ENCODE results near the gene IFNA5.
A peak's percentile ranks its signal among the peaks of the same experiment; 100 is the strongest.

The IFNA5 gene

DNA sequence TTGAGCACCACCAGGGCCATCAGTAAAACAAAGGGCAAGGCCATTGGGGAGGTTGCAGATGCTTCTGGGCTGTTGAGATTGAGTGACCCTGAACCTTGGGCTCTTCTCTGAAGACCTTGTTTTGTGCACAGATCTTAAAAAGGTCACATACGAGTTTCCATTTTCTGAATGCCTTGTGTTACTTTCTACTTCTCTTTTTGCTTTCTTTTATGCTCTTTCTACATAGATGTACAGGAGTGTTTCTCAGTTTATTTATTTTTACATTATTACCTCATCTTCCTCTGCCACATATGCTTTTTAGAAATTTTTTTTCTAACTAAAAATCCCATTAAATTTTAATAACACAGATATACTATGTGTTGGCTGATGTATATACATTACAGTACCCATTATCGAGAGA lies at the start of gene IFNA5:
Gene IFNA5 (minus strand): TSS at position 101 of the 400 bp plus-strand sequence. CDS start 57 bp downstream, at position 44.
- DNase-seq = no peak

- no peak for DNase-seq
Observed at GRCh38 chr9:21350787-21351186, 45.7 kb upstream of the IFNA5 start, which contains the start of gene IFNA6. TSS of gene IFNA6 (minus strand) at chr9:21350887. CDS start at chr9:21350887, 0 bp downstream.

DNA sequence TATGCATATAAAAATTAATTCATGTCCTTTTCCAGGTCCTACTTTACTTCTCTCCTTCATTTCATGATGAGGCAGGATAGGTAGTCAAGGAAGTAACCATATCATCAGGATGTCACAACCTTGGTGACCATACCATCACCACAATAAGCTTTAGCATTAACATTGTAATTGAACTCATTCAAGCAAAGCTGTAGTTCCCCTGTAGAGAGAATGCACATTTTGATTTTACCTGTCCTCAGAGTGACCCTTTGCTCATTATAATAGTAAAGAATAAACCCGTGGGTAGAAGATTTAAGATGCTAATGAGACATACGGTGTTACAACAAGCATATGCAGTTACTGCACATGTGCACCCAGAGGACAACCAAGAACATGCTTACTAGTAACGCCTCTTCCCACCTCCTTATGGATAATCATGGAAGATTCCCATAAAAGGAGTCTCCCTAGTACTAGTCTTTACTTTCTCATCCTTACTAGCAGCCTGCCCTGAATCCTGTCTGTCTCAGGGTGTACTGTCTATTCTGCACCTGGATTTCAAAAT lies 43.4 kb upstream of the IFNA5 start:
- no peak for DNase-seq

DNA sequence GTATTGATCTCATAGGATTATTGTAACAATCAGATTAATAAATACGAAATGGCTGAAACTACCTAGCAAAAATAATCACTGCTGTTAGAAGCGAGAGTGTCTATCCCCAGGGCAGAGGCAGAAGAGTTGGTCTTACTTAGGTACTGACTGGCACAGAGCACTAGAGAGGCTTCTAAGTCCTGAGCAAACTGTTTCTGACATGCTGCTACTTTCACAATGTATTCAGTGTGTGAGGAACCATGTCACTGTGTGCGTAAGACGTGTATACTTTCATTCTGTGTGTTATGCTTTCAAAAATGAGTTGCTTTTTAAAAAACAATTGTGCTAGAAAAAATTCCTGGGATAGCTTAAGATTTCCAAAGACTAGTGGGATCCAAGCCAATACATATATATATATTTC lies 35.6 kb upstream of the IFNA5 start:
- no peak for DNase-seq

- DNase-seq = no peak
Observed at GRCh38 chr9:21336457-21336856, 31.3 kb upstream of the IFNA5 start.

- peak; percentile 57 for DNase-seq
Observed at GRCh38 chr9:21334701-21335632, 29.9 kb upstream of the IFNA5 start, which contains the start of gene KLHL9. TSS of gene KLHL9 (minus strand) at chr9:21335404. CDS start at chr9:21334859, 545 bp downstream.

GRCh38 chr9:21333226-21333625 lies 28.1 kb upstream of the IFNA5 start:
- DNase-seq = no peak

GRCh38 chr9:21331676-21332402 lies 26.7 kb upstream of the IFNA5 start:
- DNase-seq = no peak

GRCh38 chr9:21326526-21327139 lies 21.5 kb upstream of the IFNA5 start:
- no peak for DNase-seq

GRCh38 chr9:21324047-21324446 lies 18.9 kb upstream of the IFNA5 start:
- no peak for DNase-seq

DNA sequence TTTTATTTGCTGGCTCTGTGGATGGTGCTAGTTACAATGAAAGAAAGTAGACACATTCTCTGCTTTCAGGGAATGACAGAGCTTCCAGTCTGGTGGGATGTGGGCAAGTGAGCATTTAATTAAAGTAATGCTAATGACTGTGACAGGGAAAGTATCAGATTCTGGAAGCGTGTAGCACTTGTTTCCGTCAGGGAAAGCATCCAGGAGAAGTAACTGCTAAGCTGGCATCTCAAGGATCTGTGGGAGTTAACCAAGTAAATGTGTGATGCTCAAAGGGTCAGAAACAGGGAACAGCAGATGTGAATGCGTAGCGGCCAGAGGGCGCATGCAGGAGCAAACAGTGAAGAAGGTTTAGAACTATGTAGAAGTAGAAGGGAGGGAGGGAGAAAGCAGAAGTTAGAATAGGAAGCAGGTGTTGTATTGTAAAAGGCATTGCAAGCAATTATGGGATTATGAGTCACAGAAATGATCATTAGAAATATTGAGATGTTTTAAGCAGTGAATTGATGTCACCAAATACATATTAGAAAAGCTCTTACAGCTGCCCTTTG lies 17.9 kb upstream of the IFNA5 start:
- no peak for DNase-seq

GRCh38 chr9:21320465-21320864 lies 15.4 kb upstream of the IFNA5 start:
- DNase-seq = no peak

GRCh38 chr9:21317956-21318923 lies 13.1 kb upstream of the IFNA5 start:
- DNase-seq = no peak

DNA sequence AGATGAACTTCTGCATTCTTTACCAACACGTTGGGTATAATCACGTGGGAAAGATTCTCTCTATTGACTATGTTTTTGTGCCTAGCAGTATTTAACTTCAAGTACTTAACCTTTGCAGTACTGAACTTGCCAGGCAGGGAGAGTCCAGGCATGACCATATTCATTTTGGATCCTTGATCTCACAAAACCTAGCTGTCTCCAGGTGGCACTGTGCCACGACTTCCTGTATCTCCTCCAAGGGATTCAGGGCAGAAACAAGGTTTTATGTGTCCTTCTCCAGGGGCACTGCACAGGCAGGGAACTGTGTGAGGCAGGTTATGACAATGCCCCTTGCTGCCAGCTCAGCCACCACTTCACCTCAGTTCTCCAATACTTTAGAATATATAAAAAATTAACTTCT lies 11.7 kb upstream of the IFNA5 start:
- no peak for DNase-seq

DNA sequence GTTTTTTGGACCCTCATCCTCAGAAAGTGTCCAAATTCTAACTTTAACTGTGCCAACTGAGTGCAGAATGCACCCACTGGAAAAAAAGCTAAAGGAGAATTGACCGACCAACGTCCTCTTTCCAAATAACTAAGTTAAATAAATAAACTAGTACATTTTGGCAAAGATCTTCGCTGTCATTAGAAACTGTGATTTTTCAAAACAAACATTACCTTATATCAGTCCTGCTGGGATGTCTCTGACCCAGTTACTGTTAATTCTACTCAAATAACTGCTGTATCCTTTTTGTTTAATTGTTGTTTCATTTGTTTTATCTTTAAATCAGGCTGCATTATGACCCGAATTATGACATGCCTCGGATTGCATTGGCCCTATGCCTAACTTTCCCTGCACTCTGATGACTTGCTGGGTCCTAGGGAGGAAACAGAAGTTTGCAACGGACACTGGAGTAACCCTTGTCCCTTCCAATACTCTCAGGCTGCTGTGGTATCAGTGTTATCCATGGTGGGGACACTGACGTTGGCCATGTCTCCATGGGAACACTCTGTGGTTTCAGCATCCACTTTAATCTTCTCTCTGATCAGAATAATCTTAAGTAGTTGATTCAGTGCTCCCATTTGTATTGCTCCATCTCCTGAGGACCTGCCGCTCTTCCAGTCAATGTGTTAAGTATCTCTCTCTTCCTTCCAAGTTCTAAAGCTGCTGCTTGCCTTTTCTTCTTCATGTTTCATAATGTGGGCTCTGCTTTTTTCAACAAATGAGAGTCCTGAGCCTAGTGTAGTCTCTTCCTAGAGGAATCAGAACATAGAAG lies 11.1 kb upstream of the IFNA5 start:
- no peak for DNase-seq

DNA sequence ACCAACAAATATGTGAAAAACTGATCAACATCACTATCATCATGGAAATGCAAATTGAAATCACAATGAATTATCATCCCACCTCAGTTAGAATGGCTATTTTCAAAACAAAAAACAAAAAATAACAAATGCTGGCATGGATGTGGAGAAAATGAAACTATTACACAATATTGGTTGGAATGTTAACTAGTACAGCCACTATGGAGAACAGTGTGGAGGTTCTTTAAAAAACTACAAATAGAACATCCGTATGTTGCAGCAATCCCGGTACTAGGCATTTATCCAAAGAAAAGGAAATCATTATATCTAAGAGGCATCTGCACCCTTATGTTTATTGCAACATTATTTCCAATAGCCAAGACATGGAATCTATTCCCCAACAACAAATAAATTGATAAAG lies 9.0 kb upstream of the IFNA5 start:
- DNase-seq = no peak

DNA sequence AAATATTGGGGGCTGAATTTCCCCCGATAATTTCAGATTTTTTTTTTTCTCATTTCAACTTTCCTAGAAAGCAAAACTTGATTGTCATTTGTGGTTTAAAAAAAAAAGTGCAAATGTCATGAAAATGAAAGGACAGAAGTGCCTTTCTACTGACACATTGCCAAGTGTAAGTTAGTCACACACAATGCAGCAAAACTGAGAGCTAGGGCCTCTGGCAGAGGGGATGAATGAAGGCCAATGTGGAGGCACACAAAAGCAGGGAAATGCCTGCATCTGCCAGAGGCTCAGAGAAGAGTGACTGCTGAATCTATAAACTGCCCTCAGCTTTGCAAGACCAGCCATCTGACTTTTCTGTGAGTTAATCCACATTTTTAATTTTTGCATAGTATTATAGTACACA lies 6.8 kb upstream of the IFNA5 start:
- no peak for DNase-seq

DNA sequence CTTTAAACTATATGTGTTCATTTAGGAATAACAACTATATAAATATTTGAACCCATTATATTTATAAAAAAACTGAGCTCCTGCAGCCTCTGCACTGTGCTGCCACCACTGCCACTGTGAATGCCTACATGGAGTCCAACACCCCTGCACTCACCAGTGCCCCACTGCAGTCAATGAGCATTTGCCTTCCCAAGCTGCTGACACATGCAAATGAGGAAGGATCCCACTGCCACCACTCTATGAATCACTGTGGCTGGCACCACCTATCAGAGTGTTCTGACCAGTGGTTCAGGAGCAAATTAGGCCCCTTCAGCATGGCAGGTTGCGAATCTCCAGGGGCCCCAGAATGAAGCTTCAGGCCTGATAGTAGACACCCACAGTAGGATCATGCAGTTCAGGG lies 9.1 kb downstream of the IFNA5 start:
- no peak for DNase-seq

GRCh38 chr9:21294904-21295538 lies 10.1 kb downstream of the IFNA5 start:
- no peak for DNase-seq

DNA sequence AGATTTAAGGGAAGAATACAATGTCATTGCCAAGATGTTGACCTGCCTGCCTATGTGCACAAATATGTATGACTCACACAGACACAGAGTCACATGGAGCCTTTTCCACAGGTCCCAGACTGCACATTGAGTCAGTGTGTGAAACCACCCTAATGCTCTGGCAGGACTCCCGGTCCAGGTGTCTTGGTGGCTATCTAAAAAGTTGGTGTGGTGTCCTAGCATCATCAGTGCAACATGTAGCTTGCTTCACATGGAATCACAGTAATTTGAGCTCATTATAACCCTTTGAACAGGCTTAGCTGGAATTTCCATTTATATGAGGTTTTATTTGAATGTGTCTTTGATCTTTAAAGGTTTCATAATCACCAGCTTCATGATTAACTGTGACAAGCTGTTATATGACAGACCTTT lies 10.7 kb downstream of the IFNA5 start:
- no peak for DNase-seq

All from NCI-H510A (cell line).